NCI-H82 treated with DMSO at 0.1 percent for 48 hours (cell line): ENCODE measurements around the gene C11orf16.
"Not testable (repeated sequence)": the region's sequence is repeated elsewhere in the genome, so short reads cannot be mapped to it uniquely, and the experiment has no call there.

Source experiments
- DNase-seq: peaks from one replicate; lab custom pipeline; 2025; ENCODE audit not compliant: unreplicated experiment; lab: John Stamatoyannopoulos, UW

Gene C11orf16

DNA sequence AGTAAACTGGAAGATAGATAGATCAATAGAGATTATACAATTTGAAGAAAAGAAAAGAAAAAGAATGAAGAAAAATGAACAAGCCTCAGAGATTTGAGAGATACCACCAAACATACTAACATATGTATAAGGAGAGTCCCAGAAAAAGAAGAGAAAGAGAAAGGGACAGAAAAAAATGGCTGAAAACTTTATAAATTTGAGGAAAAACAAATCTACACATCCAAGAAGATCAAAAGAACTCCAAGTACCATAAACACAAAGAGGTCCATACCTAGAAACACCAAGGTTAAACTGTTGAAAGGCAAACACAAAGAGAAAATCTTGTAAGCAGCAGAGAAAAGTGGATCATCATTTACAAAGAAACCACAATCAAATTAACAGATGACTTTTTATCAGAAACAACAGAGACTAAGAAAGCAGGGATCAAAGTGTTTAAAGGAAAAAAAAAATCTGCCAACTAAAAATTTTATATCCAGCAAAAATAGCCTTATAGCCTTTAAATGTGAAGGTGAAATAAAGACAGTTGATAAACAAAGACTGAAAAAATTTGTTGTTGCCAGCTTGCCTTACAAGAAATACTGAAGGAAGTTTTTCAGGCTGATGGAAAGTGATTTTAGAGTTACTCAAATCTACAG is 33.5 kb downstream of the C11orf16 start:
- no peak for DNase-seq

DNA sequence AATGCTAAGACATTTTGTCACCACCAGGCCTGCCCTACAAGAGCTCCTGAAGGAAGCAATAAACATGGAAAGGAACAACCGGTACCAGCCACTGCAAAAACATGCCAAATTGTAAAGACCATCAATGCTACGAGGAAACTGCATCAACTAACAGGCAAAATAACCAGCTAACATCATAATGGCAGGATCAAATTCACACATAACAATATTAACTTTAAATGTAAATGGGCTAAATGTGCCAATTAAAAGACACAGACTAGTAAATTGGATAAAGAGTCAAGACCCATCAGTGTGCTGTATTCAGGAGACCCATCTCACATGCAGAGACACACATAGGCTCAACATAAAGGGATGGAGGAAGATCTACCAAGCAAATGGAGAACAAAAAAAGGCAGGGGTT is 41.6 kb downstream of the C11orf16 start:
- not testable (repeated sequence) for DNase-seq

DNA sequence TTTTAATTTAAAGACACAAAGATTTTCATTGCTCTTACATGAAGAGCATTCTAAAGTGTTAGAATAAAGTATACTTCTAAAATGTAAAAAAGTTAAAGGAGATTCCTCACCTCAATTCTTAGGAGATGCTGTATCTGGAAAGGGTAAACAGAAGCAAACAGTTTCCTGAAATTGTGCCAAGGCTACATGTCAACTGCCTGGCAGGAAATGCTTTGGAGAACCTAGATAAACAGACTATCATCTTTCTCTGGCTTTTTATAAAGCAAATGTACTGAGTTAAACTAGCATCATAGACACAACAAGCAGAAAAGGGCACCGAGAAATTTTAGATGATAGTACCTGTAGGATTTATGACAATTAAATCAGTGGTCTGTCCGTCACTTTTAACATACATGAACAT is 46.4 kb downstream of the C11orf16 start:
- no peak for DNase-seq

DNA sequence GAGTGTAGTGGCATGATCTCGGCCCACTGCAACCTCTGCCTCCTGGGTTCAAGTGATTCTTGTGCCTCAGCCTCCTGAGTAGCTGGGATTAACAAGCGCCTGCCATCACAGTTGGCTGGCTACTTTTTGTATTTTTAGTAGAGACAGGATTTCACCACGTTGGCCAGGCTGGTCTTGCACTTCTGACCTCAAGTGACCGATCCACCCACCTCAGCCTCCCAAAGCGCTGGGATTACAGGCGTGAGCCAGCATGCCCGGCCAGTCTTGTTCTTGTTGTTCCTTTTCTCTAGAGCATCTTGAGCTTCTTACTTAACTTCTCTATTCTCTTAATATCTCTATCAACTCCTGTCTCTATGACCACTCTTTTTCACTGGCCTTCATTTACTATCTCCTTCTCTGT is 51.2 kb downstream of the C11orf16 start:
- DNase-seq, result not testable (repeated sequence)

DNA sequence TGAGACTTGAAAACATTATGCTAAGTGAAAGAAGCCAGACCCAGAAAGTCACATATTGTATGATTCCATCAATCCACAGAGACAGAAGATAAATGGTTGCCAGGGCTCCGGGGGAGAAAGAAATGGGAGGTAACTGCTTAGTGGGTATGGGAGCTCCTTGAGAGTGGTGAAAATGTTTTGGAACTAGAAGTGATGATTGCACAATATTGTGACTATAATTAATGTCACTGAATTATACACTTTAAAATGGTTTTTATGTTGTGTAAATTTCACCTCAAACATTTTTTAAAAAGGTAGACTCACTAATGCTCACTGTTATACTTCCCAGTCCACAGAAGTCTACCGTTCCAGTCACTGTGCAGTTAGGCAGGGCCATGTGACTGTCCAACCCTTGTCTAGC is 54.0 kb downstream of the C11orf16 start:
- DNase-seq, result no peak

DNA sequence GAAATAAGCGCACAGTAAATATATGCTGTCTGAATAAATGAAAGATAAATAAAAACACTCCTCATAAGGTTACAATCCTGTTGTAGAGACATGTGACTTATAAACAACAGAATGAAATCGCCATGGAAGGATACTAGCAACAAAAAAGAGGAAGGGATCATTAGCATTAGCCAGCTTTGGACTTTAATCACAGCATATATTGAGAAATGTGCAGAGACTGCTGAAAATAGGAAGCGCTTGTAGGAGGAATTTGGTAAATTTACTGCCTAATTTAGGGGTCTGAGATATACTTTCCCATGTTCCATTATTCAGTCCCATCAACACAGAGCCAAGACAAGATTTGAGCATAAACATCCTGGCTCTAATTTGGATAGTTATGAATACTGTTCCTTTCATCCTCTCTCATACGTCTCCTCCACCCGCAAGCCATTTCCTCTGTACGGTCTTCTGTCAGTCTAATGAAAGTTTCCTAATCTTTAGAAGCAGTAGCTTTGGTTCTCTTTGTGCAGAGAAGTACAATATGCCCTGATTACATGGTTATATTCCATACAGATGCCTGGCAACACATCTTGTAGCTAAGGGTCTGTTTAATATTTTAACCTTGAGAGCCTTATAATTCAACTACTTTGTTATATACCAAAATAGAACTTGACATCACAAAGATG is 58.9 kb downstream of the C11orf16 start:
- no peak for DNase-seq

DNA sequence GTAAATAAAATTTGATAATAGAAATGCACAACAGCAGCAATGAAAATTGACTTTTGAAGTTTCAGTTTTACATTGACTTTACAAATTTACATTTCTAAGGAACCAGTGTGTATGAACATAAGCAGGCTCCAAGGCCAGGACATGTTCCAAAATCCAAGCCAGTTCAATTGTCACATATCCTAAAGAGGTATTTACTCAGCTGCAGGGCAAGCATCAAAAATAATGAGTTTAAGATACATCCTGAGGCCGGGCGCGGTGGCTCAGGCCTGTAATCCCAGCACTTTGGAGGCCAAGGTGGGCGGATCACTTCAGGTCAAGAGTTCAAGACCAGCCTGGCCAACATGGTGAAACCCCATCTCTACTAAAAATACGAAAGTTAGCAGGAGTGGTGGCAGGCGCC is 60.8 kb downstream of the C11orf16 start:
- no peak for DNase-seq

DNA sequence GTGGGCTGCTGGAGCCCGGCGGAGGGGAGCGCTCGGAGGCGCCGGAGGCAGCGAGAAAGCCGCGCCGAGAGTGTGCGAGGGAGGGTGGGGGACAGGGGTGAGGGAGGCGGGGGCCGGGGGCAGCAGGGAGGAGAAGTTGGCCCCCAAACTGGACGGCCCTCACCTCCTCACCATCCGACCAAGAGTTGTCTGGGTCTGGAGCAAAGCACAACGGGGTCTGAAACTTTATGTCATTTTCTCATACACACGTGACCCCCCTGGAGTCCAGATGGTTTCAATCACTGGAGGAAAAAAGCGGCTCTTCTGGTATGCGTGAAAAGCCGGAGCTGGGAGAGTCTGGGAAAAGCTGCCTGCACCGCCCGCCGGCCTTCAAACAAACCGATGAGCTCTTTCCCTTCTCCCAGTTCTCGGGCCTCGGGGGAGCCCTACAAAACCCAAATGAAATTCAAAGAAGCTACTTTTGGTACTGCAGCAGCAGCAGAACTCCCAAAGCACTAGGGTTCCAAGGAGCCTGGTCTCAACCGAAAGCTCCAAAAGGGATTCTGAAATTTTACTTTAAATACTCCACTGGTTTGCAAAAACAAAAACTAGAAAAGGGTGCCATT is 61.5 kb downstream of the C11orf16 start:
- DNase-seq, result peak; percentile 60

DNA sequence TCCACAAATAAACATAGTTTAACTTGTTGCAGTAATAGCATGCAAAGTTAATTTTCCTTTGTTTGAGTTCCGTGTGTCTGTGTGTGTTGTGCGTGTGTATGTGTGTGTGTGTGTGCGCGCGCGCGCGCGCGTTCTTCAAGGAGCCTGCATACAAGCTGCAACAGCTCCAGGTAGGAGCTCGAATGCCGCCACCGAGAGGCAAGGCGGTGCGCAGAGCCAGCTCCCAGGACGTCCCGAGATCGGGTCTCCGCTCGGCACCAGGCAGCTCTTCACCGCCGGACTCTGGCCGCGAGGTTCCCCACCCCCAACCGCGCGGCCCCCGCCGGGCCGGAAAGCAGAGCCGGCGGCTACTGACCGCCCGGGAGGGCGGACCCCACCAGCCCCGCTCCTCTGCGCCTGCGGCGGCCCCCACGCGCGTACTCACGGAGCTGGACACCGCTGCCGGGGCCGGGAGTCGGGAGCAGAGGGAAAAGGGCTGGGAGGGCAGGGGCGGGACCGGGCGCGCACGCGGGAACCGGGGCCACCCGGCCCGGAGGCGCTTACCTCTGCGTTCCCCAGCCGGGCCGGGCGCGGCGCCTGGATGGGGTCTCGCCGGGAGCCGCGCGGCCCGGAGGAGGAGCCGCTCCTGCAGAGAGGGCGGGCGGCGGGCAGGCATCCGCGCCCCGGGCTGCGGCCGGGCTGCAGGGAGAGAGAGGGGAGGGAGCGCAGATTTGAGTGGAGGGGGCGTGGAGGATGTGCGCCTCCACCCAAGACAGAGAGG is 62.2 kb downstream of the C11orf16 start:
- DNase-seq, result no peak
